Prostate gland (tissue), 2 donors: ENCODE results near the gene SSTR3.

Experiments
- POLR2A ChIP-seq: fragments of 450-650 bp; IDR thresholded peaks from one replicate; pipeline ENCODE4 v1.6.1; 2016; ENCODE audit warnings: antibody characterized with exemption, mild to moderate bottlenecking
- POLR2AphosphoS5 ChIP-seq: sonication (generic); formaldehyde crosslinking; IDR thresholded peaks from one replicate; pipeline ENCODE4 v1.6.1; 2017; ENCODE audit warnings: antibody characterized with exemption
- TF ChIP-seq, protein P1 (sequence below), 4 experiments: fragments of 200-600 bp in 2 of 4; fragments of 450-650 bp in 2 of 4; sonication (generic) in 2 of 4; IDR thresholded peaks; 1 replicate in 3 of 4; 2 replicates in 1 of 4; pipeline ENCODE4 v1.5.1; 2016 to 2019; ENCODE audit warnings: antibody characterized with exemption in 4 of 4, mild to moderate bottlenecking in 2 of 4, moderate library complexity in 2 of 4

DNA sequence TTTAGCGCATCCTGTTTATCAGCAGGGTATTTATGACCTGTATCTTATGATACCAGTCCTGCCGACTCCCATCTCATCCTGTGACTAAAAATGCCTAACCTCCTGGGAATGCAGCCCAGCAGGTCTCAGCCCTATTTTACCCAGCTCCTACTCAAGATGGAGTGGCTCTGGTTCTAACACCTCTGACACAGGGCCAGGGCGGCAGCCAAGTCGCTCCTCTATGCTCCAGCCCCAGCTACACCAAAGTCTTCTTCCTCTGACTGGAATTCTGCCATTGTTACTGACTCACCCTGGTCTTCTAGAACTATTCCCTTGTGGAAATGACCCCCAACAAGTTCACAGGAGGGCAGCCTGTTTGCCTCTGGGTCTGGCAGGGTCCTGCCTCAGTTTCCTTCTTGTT lies 16.4 kb downstream of the SSTR3 start:
- no peak for TF ChIP-seq POLR2AphosphoS5
- TF ChIP-seq, protein P1, sequence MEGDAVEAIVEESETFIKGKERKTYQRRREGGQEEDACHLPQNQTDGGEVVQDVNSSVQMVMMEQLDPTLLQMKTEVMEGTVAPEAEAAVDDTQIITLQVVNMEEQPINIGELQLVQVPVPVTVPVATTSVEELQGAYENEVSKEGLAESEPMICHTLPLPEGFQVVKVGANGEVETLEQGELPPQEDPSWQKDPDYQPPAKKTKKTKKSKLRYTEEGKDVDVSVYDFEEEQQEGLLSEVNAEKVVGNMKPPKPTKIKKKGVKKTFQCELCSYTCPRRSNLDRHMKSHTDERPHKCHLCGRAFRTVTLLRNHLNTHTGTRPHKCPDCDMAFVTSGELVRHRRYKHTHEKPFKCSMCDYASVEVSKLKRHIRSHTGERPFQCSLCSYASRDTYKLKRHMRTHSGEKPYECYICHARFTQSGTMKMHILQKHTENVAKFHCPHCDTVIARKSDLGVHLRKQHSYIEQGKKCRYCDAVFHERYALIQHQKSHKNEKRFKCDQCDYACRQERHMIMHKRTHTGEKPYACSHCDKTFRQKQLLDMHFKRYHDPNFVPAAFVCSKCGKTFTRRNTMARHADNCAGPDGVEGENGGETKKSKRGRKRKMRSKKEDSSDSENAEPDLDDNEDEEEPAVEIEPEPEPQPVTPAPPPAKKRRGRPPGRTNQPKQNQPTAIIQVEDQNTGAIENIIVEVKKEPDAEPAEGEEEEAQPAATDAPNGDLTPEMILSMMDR (IDR thresholded peaks at IDR 0.05): no peak
- TF ChIP-seq POLR2A: no peak
